Duodenal mucosa (tissue), 2 donors: Measurements from ENCODE around the gene SSRP1.
"Not testable (repeated sequence)": the region's sequence is repeated elsewhere in the genome, so short reads cannot be mapped to it uniquely, and the experiment has no call there.

ENCODE experiments used
- H3K27ac ChIP-seq: one replicate; pipeline ENCODE4 v1.7.0; 2013; ENCODE audit warnings: low read depth, low read length
- H3K27me3 ChIP-seq, 2 donors: one replicate each; pipeline ENCODE4 v1.7.0; 2013; ENCODE audit warnings: low read length in 2 of 2, control low read depth in 1 of 2; ENCODE audit not compliant: insufficient read depth in 2 of 2, control insufficient read depth in 1 of 2
- H3K36me3 ChIP-seq, 2 donors: one replicate each; pipeline ENCODE4 v1.7.0; 2013; ENCODE audit warnings: low read length in 2 of 2, control low read depth in 1 of 2; ENCODE audit not compliant: insufficient read depth in 2 of 2, control insufficient read depth in 1 of 2
- H3K4me1 ChIP-seq, 2 donors: one replicate each; pipeline ENCODE4 v1.7.0; 2013; ENCODE audit warnings: low read length in 2 of 2, control low read depth in 1 of 2; ENCODE audit not compliant: insufficient read depth in 2 of 2, control insufficient read depth in 1 of 2
- H3K4me3 ChIP-seq, 2 donors: one replicate each; pipeline ENCODE4 v1.7.0; 2013; ENCODE audit warnings: low read length in 2 of 2, low read depth in 1 of 2
- H3K9ac ChIP-seq, 2 donors: one replicate each; pipeline ENCODE4 v1.7.0; 2013; ENCODE audit warnings: low read length in 2 of 2, low read depth in 1 of 2
- H3K9me3 ChIP-seq, 2 donors: one replicate each; pipeline ENCODE4 v1.7.0; 2013; ENCODE audit warnings: low read length in 2 of 2, control low read depth in 1 of 2; ENCODE audit not compliant: control insufficient read depth in 1 of 2

Gene SSRP1

DNA sequence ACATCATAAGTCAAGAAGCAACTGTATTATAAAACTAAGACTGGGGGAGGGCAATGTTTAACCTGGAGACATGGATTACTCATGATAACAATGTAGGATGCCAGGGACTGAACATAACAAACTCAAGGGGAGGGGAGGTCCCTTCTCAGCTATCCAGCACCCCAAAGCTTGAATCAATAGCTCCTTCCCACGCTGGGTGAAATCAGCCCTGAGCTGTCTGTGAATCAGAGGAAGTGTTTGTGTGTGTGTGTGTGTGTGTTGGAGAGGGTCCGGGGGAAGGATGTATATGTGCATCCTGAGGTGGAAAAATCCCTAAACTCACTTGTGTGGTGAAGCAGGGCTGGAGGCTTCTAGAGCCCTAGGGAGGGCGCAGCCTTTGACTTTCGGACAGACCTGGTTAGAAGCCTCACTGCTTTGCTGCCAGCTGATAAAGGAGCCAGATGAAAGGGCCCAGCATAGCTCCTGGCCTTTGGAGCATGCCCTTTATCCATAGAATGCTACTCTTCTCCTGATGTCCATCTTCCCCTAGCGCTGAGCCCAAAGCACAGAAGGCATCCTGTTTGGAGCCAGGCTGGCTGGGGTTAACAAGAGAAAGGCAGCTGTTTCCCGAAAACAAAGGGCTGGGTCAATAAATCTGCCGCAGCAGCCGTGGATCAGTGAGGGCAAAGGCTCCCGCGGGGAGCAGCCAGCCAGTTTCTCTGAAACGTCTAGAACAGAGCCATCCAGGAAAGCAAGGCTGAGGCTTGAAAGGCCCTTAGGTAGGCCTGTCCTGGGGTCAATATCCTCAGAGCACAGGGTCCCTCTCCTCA, 46.7 kb downstream of the SSRP1 start:
- Histone ChIP-seq H3K27me3 (no peaks in the 10 kb centered on the region), H3K9me3 (no peaks in the 10 kb centered on the region), H3K36me3 (no peaks in the 10 kb centered on the region), H3K4me1 (peaks cover 28 to 36% of the 10 kb centered on the region in 2 donors), H3K27ac (no peak overlapping the region), H3K9ac (peak overlapping the region in 1 of 2 donors; percentile 7), H3K4me3 (no peak overlapping the region)

DNA sequence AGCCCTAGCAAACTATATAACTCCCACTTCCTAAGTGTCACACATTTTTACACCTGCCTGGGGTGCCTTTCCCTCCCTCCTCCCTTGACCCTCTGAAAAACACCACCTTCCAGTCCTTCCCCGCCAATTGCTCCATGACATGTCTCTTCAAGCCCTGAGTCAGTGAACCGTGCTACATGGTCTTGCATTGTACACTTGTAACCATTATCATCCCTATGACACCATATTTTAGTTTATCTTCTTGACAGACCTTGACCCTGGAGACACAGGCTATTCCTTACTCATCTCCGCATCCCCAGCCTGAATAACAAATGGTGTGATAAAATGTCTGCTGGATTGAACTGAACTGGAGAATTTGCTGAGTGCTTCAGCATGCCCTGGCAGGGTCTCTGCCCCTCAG, 47.8 kb downstream of the SSRP1 start:
- Histone ChIP-seq H3K4me3 (no peak overlapping the region), H3K9me3 (no peaks in the 10 kb centered on the region), H3K4me1 (peaks cover 22 to 33% of the 10 kb centered on the region in 2 donors), H3K27me3 (no peaks in the 10 kb centered on the region), H3K9ac (no peak overlapping the region), H3K27ac (no peak overlapping the region), H3K36me3 (no peaks in the 10 kb centered on the region)

DNA sequence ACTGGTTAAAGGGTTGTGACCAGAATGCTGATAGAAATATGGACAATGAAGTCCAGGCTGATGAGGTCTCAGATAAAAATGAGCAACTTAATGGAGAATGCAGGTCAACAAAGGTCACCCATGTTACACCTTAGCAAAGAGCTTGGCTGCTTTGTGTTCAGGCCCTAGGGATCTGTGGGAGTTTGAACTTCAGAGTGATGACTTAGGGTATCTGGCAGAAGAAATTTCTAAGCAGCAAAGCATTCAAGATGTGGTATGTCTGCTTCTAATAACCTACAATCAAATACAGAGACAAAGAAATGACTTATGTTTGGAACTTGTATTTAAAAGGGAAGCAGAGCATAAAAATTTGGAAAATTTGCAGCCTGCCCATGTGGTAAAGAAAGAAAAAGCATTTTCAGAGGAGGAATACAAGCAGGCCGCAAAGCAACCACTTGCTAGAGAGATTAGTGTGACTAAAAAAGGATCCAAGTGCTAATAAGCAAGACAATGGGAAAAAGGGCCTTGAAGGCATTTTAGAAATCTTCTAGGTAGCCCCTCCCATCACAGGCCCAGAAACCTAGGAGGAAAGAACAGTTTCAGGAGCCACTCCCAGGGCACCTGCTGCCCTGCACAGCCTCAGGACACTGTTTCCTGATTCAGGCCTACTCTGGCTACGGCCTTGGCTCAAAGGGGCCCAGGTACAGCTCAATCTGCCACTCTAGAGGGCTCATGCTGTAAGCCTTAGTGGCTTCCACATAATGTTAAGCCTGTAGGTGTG, 52.3 kb downstream of the SSRP1 start:
- peaks cover 9 to 10% of the 10 kb centered on the region in 2 donors for H3K4me1 ChIP-seq
- no peak overlapping the region for H3K9ac ChIP-seq
- no peak overlapping the region for H3K4me3 ChIP-seq
- no peaks in the 10 kb centered on the region for H3K36me3 ChIP-seq
- no peak overlapping the region for H3K27ac ChIP-seq
- H3K9me3 ChIP-seq = no peaks in the 10 kb centered on the region
- H3K27me3 ChIP-seq = no peaks in the 10 kb centered on the region

DNA sequence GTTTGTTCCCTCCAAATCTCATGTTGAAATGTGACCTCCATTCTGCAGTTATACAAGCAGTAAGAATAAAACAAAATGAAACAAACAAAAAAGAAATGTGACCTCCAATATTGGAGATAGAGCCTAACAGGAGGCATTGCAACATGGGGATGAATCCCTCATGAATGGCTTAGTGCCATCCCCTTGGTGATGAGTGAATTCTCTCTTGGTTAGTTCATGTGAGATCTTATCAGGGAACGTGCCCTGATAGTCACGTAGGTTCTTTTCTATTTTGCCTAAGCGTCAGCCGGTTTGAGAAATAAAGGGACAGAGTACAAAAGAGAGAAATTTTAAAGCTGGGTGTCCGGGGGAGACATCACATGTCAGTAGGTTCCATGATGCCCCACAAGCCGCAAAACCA, 54.1 kb downstream of the SSRP1 start:
- not testable (repeated sequence) for H3K9ac ChIP-seq, H3K27ac ChIP-seq, H3K36me3 ChIP-seq

DNA sequence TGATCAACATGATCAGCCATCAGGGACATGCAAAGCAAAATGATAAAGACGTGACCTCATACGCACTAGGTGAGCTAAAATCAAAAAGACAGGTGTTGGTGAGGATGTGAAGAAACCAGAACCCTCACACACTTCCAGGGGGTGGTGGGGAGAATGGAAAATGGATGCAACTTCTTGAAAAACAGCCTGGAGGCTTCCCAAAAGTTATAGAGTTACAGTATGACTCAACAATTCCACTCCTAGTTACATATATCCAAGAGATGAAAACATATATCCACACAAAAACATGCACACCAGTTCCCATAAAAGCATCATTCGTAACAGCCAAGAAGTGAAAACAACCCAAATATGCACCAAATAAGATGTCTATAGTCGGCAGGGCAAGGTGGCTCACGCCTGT, 56.6 kb downstream of the SSRP1 start:
- H3K4me1 ChIP-seq = peaks cover 23 to 28% of the 10 kb centered on the region in 2 donors
- no peak overlapping the region for H3K9ac ChIP-seq
- no peaks in the 10 kb centered on the region for H3K9me3 ChIP-seq
- H3K27me3 ChIP-seq = no peaks in the 10 kb centered on the region
- no peak overlapping the region for H3K27ac ChIP-seq
- no peak overlapping the region for H3K4me3 ChIP-seq
- no peaks in the 10 kb centered on the region for H3K36me3 ChIP-seq

More for the DNA sequence above, 54.1 kb downstream of the SSRP1 start:
- H3K27me3 ChIP-seq, H3K4me3 ChIP-seq, H3K9me3 ChIP-seq: not testable (repeated sequence)
- peaks cover 22 to 27% of the 10 kb centered on the region in 2 donors for H3K4me1 ChIP-seq

DNA sequence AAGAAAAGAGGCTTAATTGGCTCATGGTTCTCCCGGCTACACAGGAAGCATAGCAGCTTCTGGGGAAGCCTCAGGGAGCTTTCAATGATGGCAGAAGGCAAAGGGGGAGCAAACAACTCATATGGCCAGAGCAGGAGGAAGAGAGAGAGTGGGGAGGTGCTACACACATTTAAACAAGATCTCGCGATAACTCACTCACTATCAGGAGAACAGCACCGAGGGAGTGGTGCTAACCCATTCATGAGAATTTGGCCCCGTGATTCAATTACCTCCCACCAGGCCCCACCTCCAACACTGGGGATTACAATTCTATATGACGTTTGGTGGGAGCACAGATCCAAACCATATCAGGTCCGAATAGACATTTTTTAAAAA, 57.0 kb downstream of the SSRP1 start:
- Histone ChIP-seq H3K27ac (no peak overlapping the region), H3K27me3 (no peaks in the 10 kb centered on the region), H3K36me3 (no peaks in the 10 kb centered on the region), H3K4me3 (no peak overlapping the region), H3K9me3 (peaks cover 0 to 3% of the 10 kb centered on the region in 2 donors), H3K4me1 (peaks cover 22 to 24% of the 10 kb centered on the region in 2 donors), H3K9ac (no peak overlapping the region)

DNA sequence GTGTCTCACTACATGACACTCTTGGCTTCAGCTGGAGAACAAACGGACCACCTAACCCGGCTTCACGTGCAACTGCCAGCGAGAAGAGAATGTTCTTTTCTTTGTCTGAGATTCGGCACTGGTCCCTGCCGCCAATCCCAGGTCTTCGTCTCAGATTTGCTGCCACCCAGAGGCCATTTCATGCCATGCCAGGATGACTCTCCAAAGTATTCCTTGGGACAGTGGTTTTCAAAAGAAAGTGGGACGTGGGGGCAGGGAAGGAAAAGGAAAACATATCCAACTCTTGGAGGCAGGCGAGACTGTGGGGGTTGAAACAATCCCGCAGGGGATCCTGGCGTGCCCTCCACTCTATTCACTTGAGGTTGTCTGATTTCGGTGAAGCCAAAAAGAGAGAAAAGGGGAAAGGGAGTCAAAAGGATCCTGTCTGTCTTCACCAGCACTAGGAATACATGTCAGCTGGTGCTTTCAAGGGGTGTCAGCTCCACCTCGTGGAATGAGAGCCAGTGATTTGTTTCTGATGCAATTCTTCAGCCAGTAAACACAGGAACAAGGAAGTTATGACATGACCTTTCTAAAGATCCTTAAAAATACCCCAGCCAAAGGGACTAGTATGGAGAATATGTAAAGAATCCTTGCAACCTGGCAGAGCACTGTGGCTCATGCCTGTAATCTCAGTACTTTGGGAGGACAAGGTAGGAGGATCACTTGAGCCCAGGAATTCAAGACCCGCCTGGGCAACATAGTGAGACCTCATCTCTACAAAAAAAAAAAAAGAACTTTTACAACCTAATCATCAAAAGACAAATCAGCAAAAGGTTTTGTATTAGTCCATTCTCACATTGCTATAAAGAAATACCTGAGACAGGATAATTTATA, 57.6 kb downstream of the SSRP1 start:
- Histone ChIP-seq H3K4me3 (peak overlapping the region; percentile 12 to 48), H3K4me1 (peaks cover 19 to 21% of the 10 kb centered on the region in 2 donors), H3K9me3 (peaks cover 4 to 8% of the 10 kb centered on the region in 2 donors), H3K27ac (peak overlapping the region; percentile 13), H3K36me3 (no peaks in the 10 kb centered on the region), H3K9ac (peak overlapping the region; percentile 30 to 56), H3K27me3 (no peaks in the 10 kb centered on the region)

DNA sequence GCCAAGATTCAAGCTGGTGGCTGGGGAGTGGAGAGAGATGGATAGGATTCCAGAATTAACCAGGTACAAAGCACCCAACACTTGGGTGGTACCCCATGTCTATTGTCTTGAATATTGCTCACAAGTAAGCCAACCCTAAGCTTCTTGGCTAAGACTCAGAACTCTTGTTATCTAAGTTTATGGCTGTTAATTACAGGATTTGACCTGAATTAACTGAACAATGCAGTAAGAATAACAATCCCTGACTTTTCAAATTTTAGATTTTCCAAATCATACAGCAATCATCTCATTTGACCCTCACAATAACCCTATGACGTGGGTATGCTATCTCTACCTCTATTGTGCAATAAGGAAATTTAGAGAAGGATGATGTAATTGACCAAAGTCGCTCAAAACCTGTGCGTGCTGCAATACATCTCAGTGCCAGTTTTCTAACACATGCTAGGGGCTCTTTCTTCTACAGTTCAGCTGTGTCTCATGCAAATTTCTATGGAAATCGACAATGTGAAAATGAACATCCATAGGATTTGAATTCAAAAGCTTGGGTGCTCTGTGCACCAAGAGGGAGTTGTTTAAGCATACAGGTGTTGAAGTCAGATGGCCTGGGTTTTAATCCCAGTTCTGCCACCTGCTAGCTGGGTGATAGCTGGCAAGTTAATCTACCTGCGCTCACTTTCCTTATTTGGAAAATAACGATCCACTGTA, 58.6 kb downstream of the SSRP1 start:
- peak overlapping the region; percentile 30 to 56 for H3K9ac ChIP-seq
- no peaks in the 10 kb centered on the region for H3K36me3 ChIP-seq
- H3K4me3 ChIP-seq = peak overlapping the region; percentile 12 to 48
- peak overlapping the region; percentile 13 for H3K27ac ChIP-seq
- H3K27me3 ChIP-seq = no peaks in the 10 kb centered on the region
- H3K4me1 ChIP-seq = peaks cover 19 to 21% of the 10 kb centered on the region in 2 donors
- H3K9me3 ChIP-seq = peaks cover 4 to 8% of the 10 kb centered on the region in 2 donors

DNA sequence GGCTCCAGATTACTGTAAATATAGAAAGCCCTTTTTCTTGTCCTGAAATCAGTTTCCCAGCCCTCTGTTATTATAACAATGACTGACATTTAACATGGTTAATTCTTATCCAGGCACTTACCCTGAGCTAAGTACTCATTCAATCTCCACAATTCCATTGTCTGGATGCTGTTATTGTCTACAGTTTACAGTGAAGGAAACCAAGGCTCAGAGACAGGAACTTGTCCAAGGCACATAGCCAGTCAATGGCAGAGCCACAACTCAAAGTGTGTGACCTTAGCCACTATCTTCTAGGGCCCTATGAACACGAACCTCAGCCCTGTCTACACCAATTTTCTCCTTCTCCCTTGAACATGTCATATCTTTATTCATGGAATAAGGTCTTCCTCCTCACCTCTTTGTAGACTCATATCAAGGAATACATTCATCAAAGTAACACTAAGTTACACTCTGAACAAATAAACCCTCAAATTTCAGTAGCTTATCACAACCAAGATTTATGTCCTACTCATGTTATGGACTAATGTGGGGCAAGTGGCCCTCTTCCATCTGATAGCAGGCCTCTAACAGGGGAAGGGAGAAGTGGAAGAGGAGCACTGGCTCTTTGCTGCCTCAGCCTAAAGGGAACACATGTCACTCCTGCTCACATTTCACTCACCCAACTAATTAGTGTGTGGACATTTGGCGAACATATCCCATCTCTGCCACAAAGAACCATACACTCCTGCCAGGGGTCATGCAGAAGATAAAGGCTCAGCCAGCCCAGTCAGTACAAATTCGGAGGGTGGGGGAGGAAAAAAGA, 59.3 kb downstream of the SSRP1 start:
- no peak overlapping the region for H3K4me3 ChIP-seq
- no peaks in the 10 kb centered on the region for H3K27me3 ChIP-seq
- H3K36me3 ChIP-seq = no peaks in the 10 kb centered on the region
- H3K27ac ChIP-seq = no peak overlapping the region
- no peak overlapping the region for H3K9ac ChIP-seq
- H3K9me3 ChIP-seq = peaks cover 4 to 8% of the 10 kb centered on the region in 2 donors
- H3K4me1 ChIP-seq = peaks cover 19 to 21% of the 10 kb centered on the region in 2 donors
